Stimulated activated naive B cell treated with anti-CD40 and anti-IgM and Interleukin-4, amounts not matched to agents 10 μg/mL and 1 μg/mL and 100 μg/mL, for 72 hours (primary cell): ENCODE data around the gene XRCC1.
"Not testable (repeated sequence)": the region's sequence is repeated elsewhere in the genome, so short reads cannot be mapped to it uniquely, and the experiment has no call there.

Experiments
- ATAC-seq, 2 donors: fragments of 150-1000 bp; cut with Tn5 transposase; replicated peaks; 2 replicates each; pipeline ENCODE4 v1.10.0; 2021; ENCODE audit warnings: moderate library complexity in 1 of 2
- DNase-seq: peaks from one replicate; pipeline ENCODE4 v3.0.0; 2021
- H3K27ac Mint-ChIP-seq: one replicate; pipeline ENCODE4 v1.8.0; 2022; ENCODE audit warnings: mild to moderate bottlenecking, mixed read lengths
- H3K27me3 Mint-ChIP-seq, 2 donors: one replicate each; pipeline ENCODE4 v1.8.0; 2022; ENCODE audit warnings: mixed read lengths in 2 of 2
- H3K36me3 Mint-ChIP-seq, 2 donors: one replicate each; pipeline ENCODE4 v1.8.0; 2022; ENCODE audit warnings: mixed read lengths in 2 of 2, mild to moderate bottlenecking in 1 of 2
- H3K4me1 Mint-ChIP-seq, 2 donors: one replicate each; pipeline ENCODE4 v1.8.0; 2022; ENCODE audit warnings: mixed read lengths in 2 of 2, mild to moderate bottlenecking in 1 of 2
- H3K4me3 Mint-ChIP-seq, 2 donors: one replicate each; pipeline ENCODE4 v1.8.0; 2022; ENCODE audit warnings: mild to moderate bottlenecking in 2 of 2, mixed read lengths in 2 of 2, moderate library complexity in 1 of 2
- H3K9me3 Mint-ChIP-seq, 2 donors: one replicate each; pipeline ENCODE4 v1.8.0; 2022; ENCODE audit warnings: mixed read lengths in 2 of 2, mild to moderate bottlenecking in 1 of 2

Gene XRCC1

DNA sequence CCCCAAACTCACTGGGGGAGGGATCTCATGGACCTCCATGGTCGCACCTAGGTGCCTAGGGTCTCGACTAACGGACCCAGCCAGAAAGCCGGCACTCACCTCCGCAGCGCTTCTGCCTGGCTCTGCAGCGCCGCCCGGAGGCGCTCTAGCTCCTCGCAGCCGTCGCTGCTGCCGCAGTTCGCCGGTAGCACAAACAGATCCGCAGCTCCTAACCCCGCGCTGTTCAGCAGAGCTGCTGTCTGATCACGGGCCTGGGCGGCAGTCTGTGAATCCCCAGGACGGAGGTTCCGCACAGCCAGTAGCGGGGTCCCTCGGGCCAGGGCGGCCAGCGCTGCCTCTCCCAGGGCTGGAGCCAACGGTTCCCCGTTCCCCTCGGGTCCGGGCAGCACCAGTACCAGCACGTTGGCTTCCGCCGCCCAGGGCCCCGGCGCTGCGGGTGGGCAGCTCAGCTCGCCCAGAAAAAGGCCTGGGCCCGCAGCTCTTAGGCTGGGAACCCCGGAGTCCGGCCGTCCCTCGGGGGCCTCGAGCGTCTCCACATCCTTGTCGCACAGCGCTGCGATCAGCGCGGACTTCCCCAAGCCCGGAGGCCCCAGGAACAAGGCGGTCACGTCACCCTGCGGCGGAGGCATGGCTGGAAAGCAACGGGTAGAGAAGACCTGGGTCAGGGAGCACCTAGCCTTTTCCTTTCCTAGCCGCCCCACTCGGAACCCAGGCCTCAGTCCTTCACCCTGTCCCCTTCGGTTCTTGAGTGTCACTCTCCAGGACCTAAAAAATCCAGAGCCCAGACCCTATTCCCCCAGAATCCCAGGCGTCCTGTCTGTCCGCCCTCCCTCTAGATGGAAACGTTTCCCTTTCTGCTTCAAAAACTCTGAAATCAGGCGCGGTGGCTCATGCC, 19.6 kb upstream of the XRCC1 start:
- ATAC-seq (peak; percentile 48 to 59), DNase-seq (peak; percentile 58)
- Mint-ChIP-seq H3K4me3 (peak overlapping the region; percentile 99), H3K36me3 (peaks cover 35 to 51% of the 10 kb centered on the region in 2 donors), H3K27me3 (no peaks in the 10 kb centered on the region), H3K27ac (peak overlapping the region; percentile 100), H3K4me1 (peaks cover 34 to 64% of the 10 kb centered on the region in 2 donors), H3K9me3 (no peaks in the 10 kb centered on the region)

DNA sequence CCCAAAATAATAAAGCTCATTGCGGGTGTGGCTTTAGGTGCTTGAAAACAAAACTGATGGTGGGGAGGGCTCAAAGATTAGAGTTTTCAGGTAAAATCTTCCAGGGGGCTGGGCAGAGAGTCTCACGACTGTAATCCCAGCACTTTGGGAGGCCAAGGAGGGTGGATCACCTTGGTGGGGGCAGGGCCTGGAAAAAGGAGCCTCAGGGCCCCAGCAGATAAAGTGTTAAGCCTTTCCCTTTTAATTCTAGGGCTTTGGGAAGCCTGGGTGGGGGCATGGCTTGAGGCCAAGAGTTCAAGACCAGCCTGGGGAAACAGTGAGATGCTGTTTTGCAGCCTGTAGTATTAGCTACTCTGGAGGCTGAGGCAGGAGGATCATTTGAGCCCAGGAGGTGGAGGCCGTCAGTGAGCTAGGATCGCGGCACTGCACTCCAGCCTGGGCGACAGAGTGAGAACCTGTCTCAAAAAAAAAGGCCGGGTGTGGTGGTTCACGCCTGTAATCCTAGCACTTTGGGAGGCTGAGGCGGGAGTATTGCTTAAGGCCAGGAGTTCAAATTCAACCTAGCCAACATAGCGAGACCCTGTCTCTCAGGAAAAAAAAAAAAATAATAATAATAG, 18.9 kb upstream of the XRCC1 start:
- H3K27me3 Mint-ChIP-seq, result no peaks in the 10 kb centered on the region
- ATAC-seq (no peak), DNase-seq (no peak)
- H3K27ac Mint-ChIP-seq, result no peak overlapping the region
- peaks cover 38 to 53% of the 10 kb centered on the region in 2 donors for H3K36me3 Mint-ChIP-seq
- H3K4me3 Mint-ChIP-seq, result peak overlapping the region; percentile 65 to 99
- no peaks in the 10 kb centered on the region for H3K9me3 Mint-ChIP-seq
- peaks cover 38 to 70% of the 10 kb centered on the region in 2 donors for H3K4me1 Mint-ChIP-seq

DNA sequence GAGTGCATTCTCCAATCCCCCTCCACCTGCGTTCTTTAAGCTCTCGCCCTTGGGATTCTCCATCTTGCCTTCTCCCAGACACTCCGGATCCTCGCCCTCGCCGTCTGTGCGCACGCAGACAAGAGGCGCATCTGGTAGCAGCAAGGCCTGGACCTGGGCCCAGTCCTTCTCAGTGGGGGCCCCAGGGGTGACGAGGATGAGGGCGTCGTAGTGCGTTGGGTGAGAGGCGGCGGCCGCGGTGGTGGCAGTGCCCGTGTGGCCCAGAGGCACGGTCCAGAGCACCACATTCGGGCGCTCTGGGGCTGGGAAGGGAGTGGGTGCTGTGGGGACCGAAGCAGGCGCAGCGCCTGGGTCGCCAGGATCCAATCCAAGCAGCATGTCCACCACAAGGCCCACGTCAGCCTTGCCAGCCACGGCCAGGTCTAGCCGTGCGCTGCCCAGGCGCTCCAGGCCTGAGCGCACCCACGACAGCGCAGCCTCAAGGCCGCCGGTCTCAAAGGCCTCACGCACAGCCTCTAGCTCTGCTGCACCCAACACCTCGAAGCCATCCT, 17.5 kb upstream of the XRCC1 start:
- H3K27ac Mint-ChIP-seq, result no peak overlapping the region
- no peak for ATAC-seq
- H3K27me3 Mint-ChIP-seq, result no peaks in the 10 kb centered on the region
- H3K9me3 Mint-ChIP-seq, result no peaks in the 10 kb centered on the region
- H3K4me1 Mint-ChIP-seq, result peaks cover 29 to 61% of the 10 kb centered on the region in 2 donors
- peaks cover 40 to 52% of the 10 kb centered on the region in 2 donors for H3K36me3 Mint-ChIP-seq
- no peak for DNase-seq
- H3K4me3 Mint-ChIP-seq, result no peak overlapping the region

DNA sequence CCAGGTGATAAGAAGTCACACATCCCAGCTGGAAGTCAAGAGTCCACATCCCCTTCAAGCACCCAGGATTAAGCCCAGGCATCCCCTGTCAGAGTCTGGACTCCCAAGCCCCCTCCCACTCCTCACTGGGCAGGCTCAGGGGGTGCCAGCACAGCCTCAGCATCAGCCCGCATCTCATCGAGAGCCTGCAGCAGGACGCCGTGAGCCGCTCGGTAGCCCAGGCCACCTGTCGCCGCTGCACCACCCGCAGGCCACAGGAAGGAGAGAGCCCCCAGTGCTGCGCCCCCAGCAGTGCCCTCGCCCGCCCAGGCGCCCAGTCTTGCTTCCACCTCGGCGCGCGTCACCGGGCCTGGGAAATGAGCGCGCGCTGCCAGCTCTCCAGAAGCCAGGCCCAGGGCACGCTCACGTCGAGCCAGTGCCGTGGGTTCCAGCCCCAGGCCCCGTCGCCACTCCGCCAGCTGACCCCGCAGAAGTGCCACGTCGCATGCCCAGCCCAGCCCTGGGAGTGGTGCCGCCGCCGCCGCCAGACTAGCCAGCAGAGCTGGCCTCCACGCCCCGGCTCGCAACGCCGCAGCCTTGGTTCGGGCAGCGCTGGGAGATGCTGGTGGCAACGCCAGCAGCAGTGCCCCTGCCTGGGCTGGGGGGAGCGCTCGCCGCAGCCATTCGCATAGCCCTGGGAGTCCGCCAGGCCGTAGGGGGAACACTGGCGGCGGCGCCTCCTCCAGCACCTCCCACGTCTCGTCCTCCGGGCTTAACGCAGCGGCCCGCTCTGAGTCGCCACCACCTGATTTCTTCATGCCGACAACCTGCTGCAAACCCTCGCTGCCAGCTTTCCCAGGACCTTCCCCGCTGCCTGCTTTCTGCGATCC, 16.8 kb upstream of the XRCC1 start:
- H3K36me3 Mint-ChIP-seq, result peaks cover 40 to 49% of the 10 kb centered on the region in 2 donors
- no peak overlapping the region for H3K27ac Mint-ChIP-seq
- peaks cover 24 to 53% of the 10 kb centered on the region in 2 donors for H3K4me1 Mint-ChIP-seq

DNA sequence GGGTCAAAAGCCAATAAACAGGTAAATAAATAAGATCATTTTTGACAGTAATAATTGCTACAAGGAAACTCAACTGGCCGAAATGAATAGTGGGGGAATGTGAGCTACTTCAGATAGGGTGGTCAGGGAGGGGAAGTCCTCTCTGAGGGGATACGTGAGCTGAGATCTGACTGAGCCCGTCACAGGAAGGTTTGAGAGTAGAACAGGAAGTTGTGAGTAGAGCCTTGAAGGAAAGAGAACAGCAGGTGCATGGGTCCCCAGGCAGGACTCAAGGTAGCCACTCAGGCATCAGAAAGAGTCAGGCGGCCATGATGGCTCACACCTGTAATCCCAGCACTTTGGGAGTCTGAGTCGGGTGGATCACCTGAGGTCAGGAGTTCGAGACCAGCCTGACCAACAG, 14.4 kb upstream of the XRCC1 start:
- peaks cover 33 to 49% of the 10 kb centered on the region in 2 donors for H3K4me1 Mint-ChIP-seq
- H3K36me3 Mint-ChIP-seq, result peaks cover 40 to 60% of the 10 kb centered on the region in 2 donors
- no peaks in the 10 kb centered on the region for H3K9me3 Mint-ChIP-seq
- DNase-seq (no peak), ATAC-seq (peak; percentile 63)
- no peak overlapping the region for H3K4me3 Mint-ChIP-seq
- no peaks in the 10 kb centered on the region for H3K27me3 Mint-ChIP-seq
- H3K27ac Mint-ChIP-seq, result peak overlapping the region; percentile 87

More for the DNA sequence above, 16.8 kb upstream of the XRCC1 start:
- Mint-ChIP-seq H3K27me3 (no peaks in the 10 kb centered on the region), H3K9me3 (no peaks in the 10 kb centered on the region), H3K4me3 (no peak overlapping the region)
- ATAC-seq, result no peak
- DNase-seq, result no peak

DNA sequence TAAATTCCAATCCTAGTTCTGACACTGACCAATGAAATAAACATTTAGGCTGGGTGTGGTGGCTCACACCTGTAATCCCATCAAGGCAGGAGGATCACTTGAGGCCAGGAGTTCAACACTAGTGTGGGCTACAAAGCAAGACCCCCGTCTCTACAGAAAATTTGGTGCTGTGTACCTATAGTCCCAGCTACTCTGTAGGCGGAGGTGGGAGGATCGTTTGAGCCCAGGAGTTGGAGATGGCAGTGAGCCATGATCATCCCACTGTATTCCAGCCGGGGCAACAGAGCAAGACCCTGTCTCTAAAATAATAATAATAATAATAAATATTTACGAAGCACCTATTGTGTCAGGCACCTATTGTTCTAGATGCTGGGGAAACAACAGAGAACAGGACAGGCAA, 13.9 kb upstream of the XRCC1 start:
- H3K36me3 Mint-ChIP-seq, result peaks cover 41 to 63% of the 10 kb centered on the region in 2 donors
- no peak overlapping the region for H3K4me3 Mint-ChIP-seq
- no peaks in the 10 kb centered on the region for H3K9me3 Mint-ChIP-seq
- peak overlapping the region; percentile 87 for H3K27ac Mint-ChIP-seq
- H3K4me1 Mint-ChIP-seq, result peaks cover 36 to 53% of the 10 kb centered on the region in 2 donors
- no peaks in the 10 kb centered on the region for H3K27me3 Mint-ChIP-seq
- ATAC-seq, result no peak
- no peak for DNase-seq

DNA sequence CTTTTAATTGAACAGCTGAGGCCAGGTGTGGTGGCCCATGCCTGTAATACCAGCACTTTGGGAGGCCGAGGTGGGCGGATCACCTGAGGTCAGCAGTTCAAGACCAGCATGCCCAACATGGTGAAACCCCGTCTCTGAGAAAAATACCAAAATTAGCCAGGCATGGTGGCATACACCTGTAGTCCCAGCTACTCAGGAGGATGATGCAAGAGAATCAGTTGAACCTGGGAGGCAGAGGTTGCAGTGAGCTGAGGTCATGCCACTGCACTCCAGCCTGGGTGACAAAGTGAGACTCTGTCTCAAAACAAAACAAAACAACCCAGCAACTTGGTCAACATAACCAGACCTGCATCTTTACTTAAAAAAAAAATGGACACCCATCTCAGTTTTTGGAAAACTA, 11.7 kb upstream of the XRCC1 start:
- not testable (repeated sequence) for DNase-seq, H3K4me3 Mint-ChIP-seq, H3K27ac Mint-ChIP-seq, H3K27me3 Mint-ChIP-seq, H3K9me3 Mint-ChIP-seq, ATAC-seq
- Mint-ChIP-seq H3K4me1 (peaks cover 31 to 55% of the 10 kb centered on the region in 2 donors), H3K36me3 (peaks cover 28 to 49% of the 10 kb centered on the region in 2 donors)

DNA sequence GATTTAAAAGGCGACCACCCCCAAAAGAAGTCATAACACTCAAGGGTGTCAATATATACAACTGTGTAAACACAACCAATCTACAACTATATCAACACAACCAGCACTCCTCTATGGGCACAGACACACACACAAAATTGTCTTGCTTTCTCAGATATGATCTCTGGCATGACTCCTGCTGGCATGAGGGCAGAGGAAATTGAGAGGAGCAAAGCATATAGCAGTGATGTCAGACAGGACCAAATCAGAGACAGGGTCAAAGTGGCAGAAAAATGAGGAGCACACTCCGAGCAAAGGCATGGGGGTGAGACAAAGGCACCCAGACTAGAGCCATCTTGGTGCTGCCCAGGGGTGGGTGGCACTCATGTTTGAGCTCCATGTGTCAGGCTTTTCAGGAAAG, 11.0 kb upstream of the XRCC1 start:
- no peak overlapping the region for H3K27ac Mint-ChIP-seq
- no peaks in the 10 kb centered on the region for H3K9me3 Mint-ChIP-seq
- ATAC-seq (no peak), DNase-seq (no peak)
- no peak overlapping the region for H3K4me3 Mint-ChIP-seq
- H3K36me3 Mint-ChIP-seq, result peaks cover 28 to 48% of the 10 kb centered on the region in 2 donors
- no peaks in the 10 kb centered on the region for H3K27me3 Mint-ChIP-seq
- peaks cover 35 to 62% of the 10 kb centered on the region in 2 donors for H3K4me1 Mint-ChIP-seq

DNA sequence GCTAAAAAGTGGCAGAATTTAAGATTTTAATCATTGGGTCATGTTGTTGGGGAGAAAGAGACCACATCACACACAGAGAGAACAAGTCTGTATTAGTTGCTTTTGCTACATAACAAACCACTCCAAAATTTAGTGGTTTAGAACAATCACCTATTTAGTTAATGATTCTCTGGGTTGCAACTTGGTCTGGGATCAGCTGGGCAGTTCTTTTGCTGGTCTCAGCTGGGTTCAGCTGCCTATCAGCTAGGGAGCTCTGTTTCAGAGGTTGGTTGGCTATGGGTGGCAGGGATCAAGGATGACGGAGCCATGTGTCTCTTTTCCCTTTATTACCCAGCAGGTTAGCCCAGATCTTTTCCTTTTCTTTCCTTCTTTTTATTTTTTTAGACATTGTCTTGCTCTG, 9.2 kb upstream of the XRCC1 start:
- peaks cover 14 to 30% of the 10 kb centered on the region in 2 donors for H3K36me3 Mint-ChIP-seq
- ATAC-seq, result no peak
- no peaks in the 10 kb centered on the region for H3K27me3 Mint-ChIP-seq
- DNase-seq, result no peak
- peak overlapping the region; percentile 79 for H3K27ac Mint-ChIP-seq
- H3K9me3 Mint-ChIP-seq, result no peaks in the 10 kb centered on the region
- no peak overlapping the region for H3K4me3 Mint-ChIP-seq
- peaks cover 31 to 60% of the 10 kb centered on the region in 2 donors for H3K4me1 Mint-ChIP-seq

DNA sequence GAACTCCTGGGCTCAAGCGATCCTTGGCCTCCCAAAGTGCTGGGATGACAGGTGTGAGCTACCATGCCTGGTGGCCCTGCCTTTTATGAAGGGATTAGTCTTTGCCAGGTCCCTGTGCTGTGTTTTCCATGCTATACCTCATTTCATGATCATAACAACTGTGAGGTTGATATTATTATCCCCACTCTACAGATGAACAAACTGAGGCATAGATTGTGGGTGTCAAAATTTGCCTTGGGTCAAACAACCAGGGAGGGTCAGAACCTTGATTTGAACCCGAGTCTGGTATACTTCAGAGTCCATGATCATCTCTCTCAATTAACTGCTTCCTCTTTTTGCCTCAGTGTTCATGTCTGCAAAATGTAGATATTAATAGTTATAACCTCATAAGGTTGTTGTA, 7.2 kb upstream of the XRCC1 start:
- no peak for ATAC-seq
- Mint-ChIP-seq H3K4me3 (no peak overlapping the region), H3K27ac (no peak overlapping the region), H3K36me3 (peaks cover 12 to 26% of the 10 kb centered on the region in 2 donors), H3K27me3 (no peaks in the 10 kb centered on the region), H3K4me1 (peaks cover 37 to 68% of the 10 kb centered on the region in 2 donors), H3K9me3 (no peaks in the 10 kb centered on the region)
- no peak for DNase-seq

DNA sequence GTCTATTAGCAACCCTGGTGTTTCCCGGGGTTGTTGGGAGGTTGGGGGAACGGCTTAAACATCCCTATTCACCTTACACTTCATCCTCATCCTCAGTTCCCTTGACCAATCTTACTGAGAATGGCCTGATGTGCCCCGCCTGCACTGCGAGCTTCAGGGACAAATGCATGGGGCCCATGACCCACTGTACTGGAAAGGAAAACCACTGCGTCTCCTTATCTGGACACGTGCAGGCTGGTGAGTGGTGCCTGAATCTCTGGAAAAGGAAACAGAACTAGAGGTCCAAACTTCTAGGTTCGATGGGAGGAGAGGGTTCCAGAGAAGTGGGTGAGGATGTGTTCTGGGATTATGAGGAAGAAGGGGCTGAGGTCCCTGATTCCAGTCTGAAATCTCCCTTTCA, 6.1 kb upstream of the XRCC1 start:
- Mint-ChIP-seq H3K4me3 (peak overlapping the region; percentile 40 to 51), H3K27ac (no peak overlapping the region)

DNA sequence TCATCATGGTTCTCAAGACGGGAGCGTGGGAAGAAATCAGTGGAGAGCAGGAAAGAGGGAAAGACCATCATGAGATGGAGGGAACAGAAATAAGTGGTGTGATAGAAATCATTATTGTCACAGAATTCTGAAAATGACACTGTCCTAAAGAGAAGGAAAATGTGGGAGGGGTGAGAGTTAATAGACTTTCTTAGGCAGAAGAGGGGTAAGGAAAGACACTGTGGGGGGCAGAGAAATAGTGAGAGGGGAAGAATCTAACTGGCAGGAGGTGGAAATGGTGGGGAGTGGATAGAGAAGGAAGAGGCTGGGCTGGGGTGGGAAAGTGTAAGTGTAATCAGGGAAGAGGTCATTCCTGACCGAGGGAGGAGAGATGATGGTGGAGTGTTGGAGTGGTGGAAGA, 3.5 kb upstream of the XRCC1 start:
- ATAC-seq (no peak), DNase-seq (no peak)
- Mint-ChIP-seq H3K27ac (no peak overlapping the region), H3K9me3 (no peaks in the 10 kb centered on the region), H3K36me3 (peaks cover 0 to 10% of the 10 kb centered on the region in 2 donors), H3K4me1 (peaks cover 26 to 69% of the 10 kb centered on the region in 2 donors), H3K4me3 (peak overlapping the region; percentile 46 to 65), H3K27me3 (no peaks in the 10 kb centered on the region)

More for the DNA sequence above, 6.1 kb upstream of the XRCC1 start:
- no peaks in the 10 kb centered on the region for H3K27me3 Mint-ChIP-seq
- DNase-seq (no peak), ATAC-seq (no peak)
- H3K36me3 Mint-ChIP-seq, result peaks cover 12 to 24% of the 10 kb centered on the region in 2 donors
- H3K9me3 Mint-ChIP-seq, result no peaks in the 10 kb centered on the region
- peaks cover 36 to 76% of the 10 kb centered on the region in 2 donors for H3K4me1 Mint-ChIP-seq

DNA sequence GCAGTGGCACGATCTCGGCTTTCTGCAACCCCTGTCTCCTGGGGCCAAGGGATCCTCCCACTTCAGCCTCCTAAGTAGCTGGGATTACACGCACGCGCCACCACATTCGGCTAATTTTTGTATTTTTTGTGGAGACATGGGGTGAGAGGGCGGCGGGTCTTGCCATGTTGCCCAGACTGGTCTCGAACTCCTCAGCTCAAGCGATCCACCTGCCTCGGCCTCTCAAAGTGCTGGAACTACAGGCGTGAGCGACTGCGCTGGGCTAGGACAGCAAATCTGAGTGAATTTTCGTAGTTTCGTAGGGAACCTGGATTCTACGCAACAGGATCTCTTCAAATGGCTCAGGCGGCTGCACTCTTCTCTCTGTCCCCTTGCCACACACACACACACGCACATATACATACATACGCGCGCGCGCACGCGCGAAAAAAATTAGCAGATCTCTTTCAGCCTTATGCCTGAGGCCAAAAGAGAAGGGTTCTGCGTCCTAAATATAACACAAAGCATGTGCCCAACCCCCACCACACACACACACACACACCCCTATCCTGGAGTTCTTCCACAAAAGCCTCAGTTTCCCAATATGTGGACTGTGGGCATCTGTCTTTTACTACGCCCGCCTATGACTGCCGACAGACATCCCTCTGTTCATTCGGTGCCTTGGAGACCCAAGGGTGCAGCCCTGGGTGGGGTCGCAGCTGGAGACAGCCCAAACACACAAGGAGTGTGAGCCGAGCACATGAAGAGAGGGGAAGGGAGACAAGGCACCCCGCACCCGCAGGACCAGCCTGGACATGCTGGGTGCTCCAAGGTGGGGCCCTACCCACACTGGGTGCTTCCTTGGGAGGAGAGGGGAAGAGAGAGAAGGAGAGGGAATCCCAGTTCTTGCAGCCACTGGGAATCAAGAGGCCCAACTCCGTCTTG, 890 bp upstream of the XRCC1 start:
- H3K27me3 Mint-ChIP-seq, result no peaks in the 10 kb centered on the region
- peaks cover 26 to 59% of the 10 kb centered on the region in 2 donors for H3K4me1 Mint-ChIP-seq
- H3K4me3 Mint-ChIP-seq, result peak overlapping the region; percentile 97 to 99
- no peak for DNase-seq
- H3K36me3 Mint-ChIP-seq, result peaks cover 5 to 15% of the 10 kb centered on the region in 2 donors
- no peaks in the 10 kb centered on the region for H3K9me3 Mint-ChIP-seq
- peak overlapping the region; percentile 91 for H3K27ac Mint-ChIP-seq
- peak; percentile 2 for ATAC-seq
